ENCODE measurements around the gene ITGA2.

- TF ChIP-seq CTCF (conservative IDR thresholded peaks at IDR 0.05; ENCODE audit: low read depth, low read length) (no peak), EZH2 (IDR thresholded peaks at IDR 0.05; ENCODE audit: borderline replicate concordance, low read depth, low read length, poor library complexity, severe bottlenecking) (no peak)
Measured at GRCh38 chr5:53087171-53087570, 98.0 kb downstream of the ITGA2 start.
